Mammary epithelial cell (primary cell): Measurements from ENCODE around the gene HNRNPA1.

Source experiments
- CTCF ChIP-seq, 2 donors: IDR thresholded peaks in 1 of 2; conservative IDR thresholded peaks in 1 of 2; 2 replicates each; pipeline ENCODE4 v1.5.1; 2011 to 2012; ENCODE audit warnings: inconsistent platforms in 2 of 2, low read length in 2 of 2, mild to moderate bottlenecking in 2 of 2, control low read depth in 1 of 2, low read depth in 1 of 2; ENCODE audit not compliant: insufficient read depth in 1 of 2; ENCODE audit errors: extremely low read depth in 1 of 2
- EZH2 ChIP-seq: IDR thresholded peaks from 2 replicates; pipeline ENCODE4 v1.6.1; 2012; ENCODE audit warnings: low read length, inconsistent platforms, borderline replicate concordance

- TF ChIP-seq CTCF (conservative IDR thresholded peaks at IDR 0.05 in 1 of 2, IDR thresholded peaks at IDR 0.05 in 1 of 2; ENCODE audit: extremely low read depth in 1 of 2, insufficient read depth in 1 of 2, low read depth in 1 of 2, low read length in 2 of 2): no peak
- TF ChIP-seq EZH2: no peak
Measured at GRCh38 chr12:54277823-54278276, 2.7 kb upstream of the HNRNPA1 start.
